GM18868 (cell line): Measurements from ENCODE around the gene CLEC16A.
A peak's percentile ranks its signal among the peaks of the same experiment; 100 is the strongest.

ENCODE experiments used
- ATAC-seq: cut with Tn5 transposase; IDR thresholded peaks from one replicate; pipeline ENCODE4 v1.9.1; 2021; ENCODE audit warnings: mild to moderate bottlenecking, moderate library complexity; ENCODE audit not compliant: unreplicated experiment

CLEC16A gene

DNA sequence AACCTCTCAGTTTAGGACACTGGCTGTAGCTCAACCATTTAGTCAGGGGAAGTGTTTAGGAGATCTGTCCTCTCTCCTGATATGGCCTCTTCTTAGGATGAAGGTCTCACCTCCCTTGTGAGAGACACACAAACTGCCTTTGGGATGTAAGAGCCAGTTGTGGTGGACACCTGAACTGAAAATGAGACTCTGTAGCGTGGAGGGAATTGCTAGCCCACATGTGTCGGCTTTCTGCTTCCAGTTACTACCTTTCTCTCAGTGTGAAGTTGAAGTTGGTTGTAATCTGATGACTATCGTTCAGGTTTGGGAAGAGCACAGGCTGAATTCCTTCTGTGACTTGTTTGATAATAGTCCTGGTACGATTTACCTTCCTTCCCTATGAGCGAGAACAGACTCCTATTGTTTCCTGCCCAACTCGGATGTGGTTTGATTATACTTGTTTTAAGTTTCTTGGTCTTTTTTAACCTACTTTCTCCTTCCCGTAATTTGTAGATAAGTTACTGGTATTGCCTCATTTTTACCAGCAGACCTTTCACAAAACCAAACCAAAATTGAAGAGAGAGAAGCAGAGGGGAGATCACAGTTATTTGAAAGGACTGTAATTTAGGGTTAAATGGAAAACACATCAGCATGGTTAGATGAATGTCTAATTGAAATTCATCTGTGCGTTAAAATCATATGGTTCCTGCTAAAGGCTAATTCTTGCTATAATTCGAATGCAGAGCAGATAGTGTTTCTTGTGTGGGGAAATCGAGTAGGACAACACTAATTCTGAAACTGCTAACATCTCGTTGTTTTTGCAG is 43.2 kb downstream of the CLEC16A start:
- no peak for ATAC-seq

DNA sequence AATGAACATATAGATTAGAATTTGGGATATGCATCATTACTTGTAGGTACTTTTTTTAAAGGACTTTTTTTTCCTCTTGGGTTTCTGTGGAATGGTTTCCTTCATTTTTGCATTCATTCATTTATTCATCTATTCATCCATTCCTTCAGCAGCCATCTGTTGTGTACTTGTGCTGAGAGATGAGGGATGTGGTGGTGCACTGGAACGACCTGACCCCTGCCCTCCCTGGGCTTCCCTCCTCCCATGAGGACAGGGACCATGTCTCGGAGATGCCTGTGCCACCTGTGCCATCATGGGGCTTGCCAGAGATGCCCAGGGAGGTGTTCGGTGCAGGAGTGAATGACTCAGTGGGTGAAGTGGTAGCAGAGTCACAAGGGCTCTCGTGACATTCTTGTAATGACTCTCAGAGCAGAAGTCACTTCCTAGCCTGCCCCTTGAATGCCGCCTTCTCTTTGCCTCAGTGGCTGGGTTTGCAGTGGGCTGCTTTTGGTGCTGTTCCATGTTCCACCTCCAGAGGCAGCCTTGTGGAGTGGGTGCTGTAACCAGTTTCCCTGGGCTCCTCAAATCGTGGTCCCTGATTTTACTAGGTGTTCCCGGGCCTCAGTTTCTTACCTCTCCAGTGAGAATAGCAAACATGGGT is 43.9 kb downstream of the CLEC16A start:
- peak; percentile 77 for ATAC-seq

DNA sequence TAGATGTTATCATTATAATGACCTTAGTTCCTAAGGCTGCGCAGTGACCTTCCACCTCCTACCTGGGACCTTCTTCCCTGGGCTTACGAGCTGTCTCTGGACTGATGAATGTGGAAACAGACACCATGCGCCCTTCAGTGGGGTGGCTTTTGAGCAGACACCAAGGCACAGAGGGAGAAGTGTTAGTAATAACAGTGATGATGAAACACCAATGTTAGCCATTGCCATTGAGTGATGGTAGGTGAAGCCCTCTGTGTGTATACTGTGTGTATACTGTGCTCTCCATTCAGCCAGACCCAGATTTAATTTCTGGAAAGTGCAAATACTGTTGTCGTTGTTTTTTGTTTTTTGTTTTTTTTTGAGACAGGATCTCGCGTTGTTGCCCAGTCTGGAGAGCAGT is 44.5 kb downstream of the CLEC16A start:
- no peak for ATAC-seq

DNA sequence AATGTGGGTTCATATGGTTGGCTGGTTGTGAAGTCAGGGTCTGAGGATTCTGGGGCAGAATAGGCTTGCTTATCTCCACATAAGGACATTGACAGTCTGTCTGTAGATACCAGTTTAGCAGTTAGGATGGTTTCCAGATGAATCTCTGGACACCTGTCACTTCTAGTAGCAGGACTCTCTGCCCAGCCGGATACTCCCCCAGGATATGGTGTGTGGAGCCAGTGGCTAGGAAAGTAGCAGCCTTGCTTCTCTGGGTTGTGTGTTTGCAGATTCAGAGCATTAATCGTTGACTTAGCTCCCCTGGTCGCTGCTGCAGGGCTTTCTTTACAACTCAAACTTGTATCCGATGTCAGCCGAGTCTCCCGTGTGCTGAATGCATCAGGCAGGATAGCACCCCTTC is 45.2 kb downstream of the CLEC16A start:
- no peak for ATAC-seq

DNA sequence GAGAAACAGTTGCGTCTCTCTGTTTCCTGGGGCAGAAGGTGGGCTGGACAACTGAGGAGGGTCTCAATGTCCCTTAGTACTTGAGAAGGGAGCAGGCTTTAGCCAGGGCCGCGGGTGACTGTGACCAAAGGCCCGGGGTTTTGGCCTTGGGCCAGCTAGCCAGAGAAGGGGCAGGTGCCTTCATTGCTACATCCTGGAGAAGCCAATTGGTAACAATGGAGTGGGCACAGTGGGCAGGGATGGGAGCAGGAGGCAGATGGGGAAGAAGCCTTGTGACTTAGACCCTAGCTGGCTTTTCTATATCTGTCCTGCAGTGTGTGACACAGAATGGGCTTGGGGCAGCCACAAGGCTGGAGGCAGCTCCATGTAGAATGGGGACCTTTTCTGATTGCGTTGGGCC is 46.0 kb downstream of the CLEC16A start:
- ATAC-seq: no peak

DNA sequence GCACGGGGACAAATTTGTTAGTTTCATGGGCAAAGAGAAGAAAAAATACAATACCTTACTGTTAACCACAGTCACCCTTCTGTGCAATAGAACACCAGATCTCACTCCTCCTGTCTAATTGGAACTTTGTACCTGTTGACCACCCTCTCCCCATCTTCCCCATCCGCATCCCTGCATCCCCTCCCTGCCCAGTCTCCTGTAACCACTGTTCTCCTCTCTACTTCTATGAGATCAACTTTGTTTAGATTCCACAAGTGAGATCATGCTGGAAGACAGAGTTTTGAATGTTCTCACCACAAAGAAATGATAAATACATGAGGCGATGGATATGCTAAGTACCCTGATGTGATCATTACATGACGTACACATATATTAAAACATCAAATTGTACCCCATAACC is 47.7 kb downstream of the CLEC16A start:
- ATAC-seq: no peak

DNA sequence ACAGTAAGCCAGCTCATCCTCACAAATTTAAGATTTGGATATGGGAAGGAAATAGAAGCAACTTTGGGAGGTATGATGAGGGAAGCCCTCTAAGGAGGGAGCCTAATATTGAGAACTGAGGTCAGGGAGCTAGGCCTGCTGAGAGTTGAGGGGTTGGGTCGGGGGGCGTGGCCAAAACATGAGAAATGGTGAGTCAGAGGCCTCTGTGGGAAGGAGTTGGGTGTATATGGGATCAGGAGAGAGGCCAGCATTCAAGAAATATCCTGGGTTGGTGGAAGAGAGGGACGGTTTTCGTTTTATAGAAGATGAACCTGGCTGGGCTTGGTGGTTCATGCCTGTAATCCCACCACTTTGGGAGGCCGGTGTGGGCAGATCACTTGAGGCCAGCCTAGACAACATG is 48.4 kb downstream of the CLEC16A start:
- no peak for ATAC-seq

DNA sequence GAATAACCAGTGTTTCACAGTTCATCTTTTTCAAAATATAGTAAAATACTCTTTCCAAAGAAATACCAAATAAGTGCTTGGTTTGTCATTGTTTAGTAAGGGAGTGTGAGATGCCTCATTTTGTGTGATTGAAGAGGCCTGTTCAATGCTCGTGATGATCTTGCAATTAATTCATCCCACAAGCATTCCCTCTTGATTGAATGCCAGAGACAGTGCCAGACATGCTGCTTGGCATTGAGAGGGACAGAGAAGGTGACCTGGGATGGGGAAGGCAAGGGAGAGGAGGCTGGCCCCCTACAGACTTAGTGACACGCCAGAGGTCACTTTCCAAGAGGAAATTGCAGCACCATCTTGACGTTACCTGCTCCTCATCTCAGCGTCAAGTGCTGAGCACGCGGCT is 49.3 kb downstream of the CLEC16A start:
- ATAC-seq: no peak

DNA sequence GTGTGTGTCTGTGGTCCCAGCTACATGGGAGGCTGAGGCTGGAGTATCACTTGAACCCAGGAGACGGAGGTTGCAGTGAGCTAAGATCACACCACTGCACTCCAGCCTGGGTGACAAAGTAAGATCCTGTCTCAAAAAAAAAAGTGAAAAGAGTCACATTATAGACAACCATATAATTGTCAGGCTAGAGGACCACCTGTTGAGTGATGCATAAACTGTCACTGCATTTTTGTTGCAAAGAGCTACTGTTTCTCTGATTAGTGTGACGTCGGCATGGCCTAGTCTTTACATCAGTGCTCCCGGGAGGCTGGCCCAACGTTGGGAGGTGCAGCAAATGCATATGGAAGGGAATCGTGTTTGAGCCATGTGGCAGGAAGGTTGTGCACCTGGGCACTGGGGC is 50.2 kb downstream of the CLEC16A start:
- ATAC-seq: no peak

DNA sequence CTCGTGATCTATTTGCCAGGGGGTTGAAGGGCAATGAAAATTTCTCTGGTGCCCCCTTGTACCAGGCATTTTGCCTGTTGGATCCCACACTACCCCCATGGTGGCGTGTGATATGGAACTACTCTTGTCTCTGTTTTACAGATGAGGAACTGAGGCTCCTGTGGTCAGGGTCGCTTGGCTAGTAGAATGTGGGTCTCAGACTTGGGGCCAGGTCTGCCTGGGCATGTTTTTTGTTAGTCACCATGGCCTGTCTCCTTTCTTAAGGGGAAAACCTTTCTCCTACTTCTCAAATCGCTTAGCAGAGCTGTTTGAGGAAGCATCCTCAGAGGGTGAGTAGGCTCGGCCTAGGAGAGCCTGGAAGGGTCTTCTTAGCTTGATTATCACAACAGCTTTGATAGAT is 51.2 kb downstream of the CLEC16A start:
- ATAC-seq: no peak

DNA sequence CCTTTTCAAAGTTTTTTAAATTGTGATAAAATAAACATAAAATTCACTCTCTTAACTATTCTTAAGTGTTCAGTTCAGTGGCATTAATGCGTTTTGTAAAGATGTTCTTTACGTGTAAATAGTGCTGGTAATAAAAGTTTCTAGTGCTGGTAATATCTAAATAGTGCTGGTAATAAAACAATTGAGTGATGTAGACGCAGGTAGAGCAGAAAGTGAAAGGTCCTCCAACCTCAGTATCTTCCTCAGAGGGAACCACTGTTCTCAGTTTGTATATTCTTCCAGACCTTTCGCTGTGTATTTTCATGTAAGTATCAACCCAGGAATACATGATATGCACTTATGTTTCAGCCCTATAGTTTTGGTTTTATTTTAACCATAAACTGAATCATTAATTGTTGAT is 53.1 kb downstream of the CLEC16A start:
- no peak for ATAC-seq

DNA sequence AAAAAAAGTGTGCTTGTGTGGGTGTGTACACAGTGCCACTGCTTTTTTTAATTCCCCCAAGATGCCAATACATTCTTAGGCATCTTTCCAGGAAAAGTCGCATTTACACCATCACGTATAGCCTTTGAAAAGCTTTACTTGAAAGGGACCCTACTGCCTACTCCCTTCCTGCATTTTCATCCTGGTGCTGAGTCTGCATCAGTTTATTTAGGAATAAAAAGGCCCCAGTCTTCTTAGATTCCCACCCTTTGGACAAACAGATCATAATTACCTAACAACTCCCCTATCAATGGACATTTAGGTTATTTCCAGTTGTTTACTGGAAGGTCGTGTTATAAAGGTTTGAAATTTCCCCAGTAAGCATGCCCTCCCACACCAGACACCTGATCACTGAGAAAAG is 54.9 kb downstream of the CLEC16A start:
- ATAC-seq: no peak

DNA sequence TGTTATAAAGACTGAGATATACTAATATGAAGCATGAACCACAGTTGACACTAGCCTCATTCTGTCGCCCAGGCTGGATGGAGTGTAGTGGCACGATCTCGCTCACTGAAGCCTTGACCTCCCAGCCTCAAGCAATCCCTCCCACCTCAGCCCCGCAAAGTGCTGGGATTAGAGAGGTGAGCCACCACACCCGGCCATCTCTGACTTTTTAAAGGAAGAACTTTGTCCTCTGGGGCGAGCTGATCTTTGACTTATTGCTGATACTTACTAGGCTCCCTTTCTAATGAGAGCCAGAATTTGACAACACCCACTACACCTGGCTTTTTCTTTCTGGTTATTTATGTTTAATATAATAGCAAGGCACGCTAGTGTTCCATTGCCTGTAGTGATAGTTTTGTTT is 57.2 kb downstream of the CLEC16A start:
- ATAC-seq: no peak

DNA sequence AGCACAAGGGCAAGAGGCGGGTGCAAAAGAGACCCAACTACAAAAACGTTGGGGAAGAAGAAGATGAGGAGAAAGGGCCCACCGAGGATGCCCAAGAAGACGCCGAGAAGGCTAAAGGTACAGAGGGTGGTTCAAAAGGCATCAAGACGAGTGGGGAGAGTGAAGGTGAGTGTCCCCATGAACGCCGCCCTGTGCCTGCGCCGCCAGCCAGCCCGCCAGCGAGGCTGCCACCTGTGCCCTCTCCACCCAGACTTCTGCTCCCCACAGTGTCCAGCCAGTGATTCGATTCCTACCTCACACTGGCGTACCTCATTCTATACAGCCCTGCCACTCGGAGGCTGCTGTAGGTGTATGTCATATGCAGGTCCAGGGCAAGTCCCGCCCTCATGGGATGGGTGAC is 58.8 kb downstream of the CLEC16A start:
- no peak for ATAC-seq

DNA sequence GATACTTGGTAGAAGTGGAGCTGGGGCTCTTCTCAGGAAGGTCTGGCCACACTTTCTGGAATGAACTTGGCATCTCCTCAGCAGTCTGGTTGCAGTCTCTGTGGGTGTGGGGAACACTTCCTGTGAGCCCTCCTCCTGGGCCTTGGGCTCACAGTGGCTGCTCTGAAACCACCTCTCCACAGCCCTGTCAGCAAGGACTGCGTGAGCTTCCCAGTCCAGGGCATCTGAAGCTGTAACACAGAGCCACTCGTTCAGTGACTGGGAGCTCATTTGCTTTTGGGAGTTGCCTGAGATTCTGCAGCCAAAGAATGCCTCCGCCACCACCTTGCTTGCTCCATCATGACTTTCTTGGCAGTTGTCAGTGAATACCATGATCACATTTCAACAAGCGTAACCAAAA is 60.0 kb downstream of the CLEC16A start:
- no peak for ATAC-seq

DNA sequence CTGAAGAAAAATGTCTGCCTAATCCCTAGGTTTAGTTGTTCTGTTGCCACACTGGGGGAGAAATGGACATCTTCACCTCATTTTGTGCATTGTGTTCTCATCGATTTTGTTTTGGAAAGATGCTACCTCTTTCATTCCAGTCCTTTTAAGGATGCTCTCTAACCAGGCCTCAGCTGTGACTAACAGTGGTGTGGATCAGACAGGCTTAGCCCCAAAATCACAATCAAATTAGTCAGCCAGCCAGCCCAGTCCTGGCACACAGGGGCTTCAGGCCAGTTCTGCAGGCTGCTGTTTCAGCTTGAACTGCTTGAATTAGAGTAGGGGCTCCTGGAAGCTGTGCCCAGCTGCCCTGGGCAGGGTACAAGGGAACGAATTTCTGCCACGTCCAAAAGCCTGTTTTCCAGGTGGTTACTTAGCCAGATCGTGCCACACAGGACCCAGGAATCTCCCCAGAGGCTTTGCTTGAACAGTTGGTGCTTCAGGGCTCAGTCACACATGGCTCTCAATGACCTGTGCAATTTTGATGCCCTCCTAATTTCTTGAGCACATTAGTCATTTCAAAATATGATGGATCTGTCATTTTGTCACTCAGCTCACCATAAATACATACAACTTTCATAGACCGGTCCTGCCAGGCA is 60.7 kb downstream of the CLEC16A start:
- no peak for ATAC-seq

DNA sequence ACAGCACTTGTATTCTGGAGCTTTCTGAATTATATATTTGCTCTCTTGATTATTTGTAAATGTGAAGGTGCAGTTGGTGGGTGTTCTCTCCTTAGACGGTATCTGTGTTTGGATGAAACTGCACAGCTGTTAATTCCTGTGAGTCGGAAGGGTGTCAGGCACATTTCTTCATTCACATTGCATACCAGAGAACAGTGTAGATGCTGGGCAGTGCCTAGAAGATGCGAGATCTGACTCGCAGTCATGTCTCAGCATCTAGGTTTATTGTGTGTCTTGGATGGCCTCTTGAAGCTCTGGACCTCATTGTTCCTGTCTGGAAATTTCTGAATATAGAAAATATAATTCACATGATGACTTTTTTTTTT is 61.2 kb downstream of the CLEC16A start:
- no peak for ATAC-seq

DNA sequence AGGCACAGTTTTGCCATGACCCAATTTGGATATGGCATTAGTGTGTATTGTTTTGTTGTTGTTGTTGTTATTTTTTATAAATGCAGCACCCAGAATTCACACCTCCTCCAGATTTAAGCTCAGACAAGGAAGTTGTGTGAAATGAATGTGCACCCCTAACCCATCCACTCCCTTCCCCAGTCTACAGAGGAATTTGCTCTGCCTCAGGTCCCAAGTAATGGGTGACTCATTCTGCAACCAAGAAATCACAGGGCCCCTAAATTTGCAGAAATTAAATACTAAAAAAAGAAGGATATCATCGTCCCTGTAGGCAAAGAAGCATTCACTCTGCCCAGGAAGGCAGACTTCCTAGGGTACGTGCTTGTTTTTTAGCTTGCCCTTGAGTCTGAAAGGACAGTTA is 62.3 kb downstream of the CLEC16A start:
- no peak for ATAC-seq

DNA sequence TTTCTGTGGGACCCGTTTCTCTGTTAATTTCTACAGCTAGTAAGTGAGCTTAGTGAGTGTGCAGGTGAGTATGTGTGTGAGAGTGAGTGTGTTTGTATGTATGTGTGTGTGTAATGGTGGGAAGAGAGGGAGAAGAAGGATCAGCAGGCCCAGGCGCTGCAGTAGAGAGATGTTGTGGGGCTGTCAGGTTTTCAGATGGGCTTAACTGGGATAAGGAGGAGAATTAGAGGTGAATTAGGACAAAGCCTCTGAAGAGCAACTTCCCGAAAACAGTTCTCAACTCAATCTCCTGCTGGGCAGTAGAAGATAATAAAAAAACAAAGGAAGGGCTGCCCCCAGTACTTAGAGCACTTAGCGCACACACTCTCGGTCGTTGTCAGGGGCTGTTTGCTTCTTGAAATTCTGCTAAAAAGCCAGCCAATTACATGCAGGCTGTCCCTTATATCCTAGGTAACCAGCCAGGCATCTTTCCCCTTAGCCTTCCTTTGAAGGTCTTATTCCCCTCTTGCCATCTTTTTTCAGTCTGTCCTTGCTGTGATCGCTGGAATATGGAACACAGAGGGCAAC is 63.4 kb downstream of the CLEC16A start:
- no peak for ATAC-seq

DNA sequence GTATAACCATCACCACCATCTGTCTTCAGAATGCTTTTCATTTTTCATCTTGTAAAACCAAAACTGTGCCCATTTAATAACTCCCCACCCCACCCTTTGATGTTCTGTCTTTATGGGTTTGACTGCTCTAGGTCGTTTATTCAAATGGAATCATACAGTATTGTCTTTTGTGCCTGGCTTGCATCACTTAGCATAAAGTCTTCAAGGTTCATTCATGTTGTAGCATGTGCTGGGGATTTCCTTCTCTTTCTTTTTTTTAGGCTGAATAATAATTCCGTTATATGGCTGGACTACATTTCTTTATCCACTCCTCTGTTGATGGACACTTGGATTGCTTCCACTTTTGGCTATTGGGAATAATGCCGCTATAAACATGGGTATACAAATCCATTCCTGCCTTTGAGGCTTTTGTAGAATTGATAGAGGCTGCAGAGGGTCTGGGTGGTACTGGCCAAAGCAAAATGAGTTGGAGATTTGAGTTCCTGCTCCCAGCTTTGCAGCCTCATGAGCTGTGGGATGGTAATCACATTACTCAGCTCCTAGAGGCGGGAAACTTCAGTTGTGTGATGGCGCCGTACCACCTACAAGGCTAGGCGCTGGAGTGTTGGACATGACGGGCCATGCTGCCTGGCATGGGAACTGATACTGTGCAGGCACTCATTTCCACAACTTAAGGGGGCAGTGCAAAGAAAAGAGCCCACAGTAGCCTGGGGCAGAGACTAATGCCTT is 64.8 kb downstream of the CLEC16A start:
- no peak for ATAC-seq

DNA sequence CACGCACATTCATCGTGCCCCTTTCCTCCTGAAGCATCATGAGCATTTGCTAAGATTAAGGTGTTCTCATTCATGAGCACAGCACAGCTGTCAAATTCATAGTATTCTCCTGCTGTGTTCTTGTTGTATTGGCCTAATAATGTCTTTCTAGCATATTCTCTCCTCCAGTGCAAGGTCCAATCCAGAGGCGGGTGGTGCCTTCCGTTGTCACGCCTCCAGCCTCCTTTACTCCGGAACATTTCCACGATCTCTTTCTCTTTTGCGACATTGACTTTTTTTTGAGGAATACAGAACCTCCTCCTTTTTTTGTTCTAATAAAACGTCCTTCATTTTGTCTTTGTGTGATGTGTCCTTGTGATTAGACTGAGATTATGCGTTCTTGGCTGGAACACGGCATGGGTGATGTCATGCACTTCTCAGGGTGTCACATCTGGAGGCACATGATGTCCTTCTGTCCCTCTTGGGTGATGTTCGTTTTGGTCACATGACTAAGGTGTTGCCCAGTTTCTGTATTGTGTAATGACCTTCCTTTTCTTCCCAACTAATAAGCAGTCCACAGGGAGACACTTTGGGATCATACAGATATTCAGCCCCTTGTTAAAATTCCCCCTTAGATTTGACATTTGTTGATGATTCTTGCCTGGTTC is 66.3 kb downstream of the CLEC16A start:
- ATAC-seq: no peak
